HEK293 (cell line): ENCODE results near the gene MAGOH.

Experiments
- CTCF ChIA-PET: fragments of 350-600 bp; formaldehyde crosslinking; extraction: SDS; loops from one replicate; lab custom pipeline; 2021; ENCODE audit warnings: antibody characterized with exemption; lab: Yijun Ruan, JAX
- POLR2A ChIA-PET: fragments of 300-600 bp; formaldehyde crosslinking; extraction: SDS; loops from one replicate; lab custom pipeline; 2020; ENCODE audit warnings: antibody characterized with exemption, inconsistent platforms; lab: Yijun Ruan, JAX
- H3K27ac ChIP-seq: fragments of 200-500 bp; sonication (Bioruptor generic); 2 replicates; pipeline ENCODE4 v1.5.1; 2014; ENCODE audit warnings: low read depth, low read length, control low read depth, inconsistent platforms; ENCODE audit errors: extremely low read depth
- H3K36me3 ChIP-seq, 2 experiments: fragments of 200-500 bp in 1 of 2; sonication (Bioruptor generic) in 1 of 2; 1 replicate in 1 of 2; 2 replicates in 1 of 2; pipeline ENCODE4 v1.5.1; 2014 to 2017; ENCODE audit warnings: inconsistent platforms in 2 of 2, low read length in 2 of 2; ENCODE audit not compliant: control insufficient read depth in 2 of 2, insufficient read depth in 1 of 2
- H3K4me1 ChIP-seq: fragments of 200-500 bp; sonication (Bioruptor generic); 2 replicates; pipeline ENCODE4 v1.5.1; 2014; ENCODE audit warnings: mild to moderate bottlenecking, low read length, inconsistent platforms; ENCODE audit not compliant: control insufficient read depth, insufficient read depth
- H3K4me3 ChIP-seq: 2 replicates; pipeline ENCODE4 v1.5.1; 2011; ENCODE audit warnings: low read depth, mild to moderate bottlenecking, control low read depth, low read length, moderate library complexity
- H3K9me3 ChIP-seq: fragments of 200-500 bp; sonication (Bioruptor generic); 2 replicates; pipeline ENCODE4 v1.5.1; 2014; ENCODE audit warnings: low read depth, low read length, inconsistent platforms; ENCODE audit not compliant: control insufficient read depth, insufficient read depth
- GLI2 ChIP-seq: fragments of 450-650 bp; formaldehyde crosslinking; IDR thresholded peaks from 2 replicates; pipeline ENCODE4; 2017; ENCODE audit warnings: missing biosample characterization, missing genetic modification characterization, low read depth, borderline replicate concordance
- GLIS2 ChIP-seq: fragments of 450-650 bp; formaldehyde crosslinking; IDR thresholded peaks from 2 replicates; pipeline ENCODE4 v1.5.1; 2016; ENCODE audit warnings: missing biosample characterization, missing genetic modification characterization
- HOXC10 ChIP-seq: sonication (generic); formaldehyde crosslinking; IDR thresholded peaks from 2 replicates; pipeline ENCODE4 v1.8.1; 2023; ENCODE audit warnings: mild to moderate bottlenecking, missing genetic modification reagents
- PBX3 ChIP-seq: sonication (generic); formaldehyde crosslinking; IDR thresholded peaks from 2 replicates; pipeline ENCODE4 v1.8.1; 2022; ENCODE audit warnings: mild to moderate bottlenecking, moderate library complexity, missing genetic modification reagents
- PRDM2 ChIP-seq: fragments of 450-650 bp; formaldehyde crosslinking; IDR thresholded peaks from 2 replicates; pipeline ENCODE4 v1.5.1; 2016; ENCODE audit warnings: missing biosample characterization, missing genetic modification characterization, borderline replicate concordance
- ZBTB1 ChIP-seq: fragments of 450-650 bp; formaldehyde crosslinking; IDR thresholded peaks from 2 replicates; pipeline ENCODE4 v1.5.1; 2016; ENCODE audit warnings: missing biosample characterization, missing genetic modification characterization
- ZBTB44 ChIP-seq: fragments of 450-650 bp; IDR thresholded peaks from 2 replicates; pipeline ENCODE4 v1.5.1; 2018; ENCODE audit warnings: missing biosample characterization, mild to moderate bottlenecking, missing genetic modification characterization
- ZNF18 ChIP-seq: fragments of 450-650 bp; formaldehyde crosslinking; IDR thresholded peaks from 2 replicates; pipeline ENCODE4 v1.5.1; 2016; ENCODE audit warnings: missing biosample characterization, missing genetic modification characterization
- ZNF19 ChIP-seq: fragments of 450-650 bp; formaldehyde crosslinking; IDR thresholded peaks from 2 replicates; pipeline ENCODE4; 2016; ENCODE audit warnings: missing biosample characterization, missing genetic modification characterization, low read depth
- ZNF302 ChIP-seq: fragments of 450-650 bp; formaldehyde crosslinking; IDR thresholded peaks from 2 replicates; pipeline ENCODE4 v1.5.1; 2016; ENCODE audit warnings: missing biosample characterization, missing genetic modification characterization, low read depth
- ZNF394 ChIP-seq: fragments of 450-650 bp; formaldehyde crosslinking; IDR thresholded peaks from 2 replicates; pipeline ENCODE4 v1.5.1; 2016; ENCODE audit warnings: missing biosample characterization, missing genetic modification characterization, mild to moderate bottlenecking, moderate library complexity, borderline replicate concordance
- ZNF433 ChIP-seq: fragments of 450-650 bp; formaldehyde crosslinking; IDR thresholded peaks from 2 replicates; pipeline ENCODE4 v1.5.1; 2016; ENCODE audit warnings: missing biosample characterization, missing genetic modification characterization, low read depth
- ZNF530 ChIP-seq: fragments of 450-650 bp; formaldehyde crosslinking; IDR thresholded peaks from 2 replicates; pipeline ENCODE4 v1.5.1; 2016; ENCODE audit warnings: low read depth, missing biosample characterization, missing genetic modification characterization
- ZNF580 ChIP-seq: fragments of 450-650 bp; formaldehyde crosslinking; IDR thresholded peaks from 2 replicates; pipeline ENCODE4 v1.5.1; 2016; ENCODE audit warnings: missing biosample characterization, missing genetic modification characterization
- ZNF600 ChIP-seq: fragments of 450-650 bp; formaldehyde crosslinking; IDR thresholded peaks from 2 replicates; pipeline ENCODE4 v1.5.1; 2016; ENCODE audit warnings: missing biosample characterization, missing genetic modification characterization
- ZNF610 ChIP-seq: fragments of 450-650 bp; formaldehyde crosslinking; IDR thresholded peaks from 2 replicates; pipeline ENCODE4 v1.5.1; 2016; ENCODE audit warnings: missing biosample characterization, missing genetic modification characterization, borderline replicate concordance
- ZNF670 ChIP-seq: fragments of 450-650 bp; formaldehyde crosslinking; IDR thresholded peaks from 2 replicates; pipeline ENCODE4 v1.5.1; 2016; ENCODE audit warnings: missing biosample characterization, missing genetic modification characterization, low read depth
- ZNF704 ChIP-seq: fragments of 450-650 bp; formaldehyde crosslinking; IDR thresholded peaks from 2 replicates; pipeline ENCODE4 v1.5.1; 2016; ENCODE audit warnings: missing biosample characterization, missing genetic modification characterization
- ZSCAN4 ChIP-seq: fragments of 450-650 bp; formaldehyde crosslinking; IDR thresholded peaks from 2 replicates; pipeline ENCODE4 v1.5.1; 2017; ENCODE audit warnings: missing biosample characterization, missing genetic modification characterization

Gene MAGOH

GRCh38 chr1:53267761-53268160 lies 29.4 kb upstream of the MAGOH start:
- CTCF ChIA-PET = interaction anchor here (0.6 to 4.4 kb wide), 6 partner anchors 10 to 697 kb away, joined by 3 to 23 read pairs (median 3); no protein-coding TSS in a partner anchor
- Histone ChIP-seq H3K4me1 (no peaks in the 10 kb centered on the region), H3K27ac (no peak overlapping the region), H3K4me3 (no peak overlapping the region), H3K9me3 (no peaks in the 10 kb centered on the region), H3K36me3 (peaks cover 0 to 60% of the 10 kb centered on the region in 2 experiments; a peak in 1 of 3 replicates)
- TF ChIP-seq ZNF600 (no peak), ZNF302 (tag by site-specific recombination) (no peak), ZNF530 (tag by site-specific recombination) (no peak), ZBTB44 (tag by site-specific recombination) (no peak), ZNF433 (no peak), HOXC10 (no peak), ZNF394 (tag by site-specific recombination) (no peak), ZSCAN4 (tag by site-specific recombination) (no peak), ZNF610 (tag by site-specific recombination) (no peak), ZNF18 (tag by site-specific recombination) (no peak), PRDM2 (tag by site-specific recombination) (no peak), ZNF19 (no peak), ZNF670 (no peak), PBX3 (CRISPR knock-in tag) (no peak), GLIS2 (tag by site-specific recombination) (no peak), ZNF580 (tag by site-specific recombination) (no peak), ZNF704 (no peak), GLI2 (tag by site-specific recombination) (no peak), ZBTB1 (no peak)
- POLR2A ChIA-PET = no interaction called here
